CD4-positive, alpha-beta T cell (primary cell): ENCODE results near the gene SMOC2. TPM values are rescaled to one million over a fixed set of nuclear protein-coding genes. Genes with fewer than 3 reads are reported as not detected.

ENCODE experiments used
- ATAC-seq: fragments of 200-7000 bp; cut with Tn5 transposase; one replicate; pipeline ENCODE4 v1.10.0; 2022; ENCODE audit warnings: mild to moderate bottlenecking; ENCODE audit not compliant: poor library complexity
- CTCF ChIA-PET: fragments of 350-600 bp; sonication (Branson Sonifier 250); formaldehyde crosslinking; loops from one replicate; lab custom pipeline; 2021; ENCODE audit warnings: antibody characterized with exemption, inconsistent platforms; lab: Charles Lee
- POLR2A ChIA-PET: fragments of 350-600 bp; sonication (Branson Sonifier 250); formaldehyde crosslinking; loops from one replicate; lab custom pipeline; 2021; ENCODE audit warnings: antibody characterized with exemption, inconsistent platforms; lab: Charles Lee
- DNase-seq, 14 experiments: peaks; one replicate each; pipeline ENCODE4 v3.0.0-alpha.2; 2013 to 2020; ENCODE audit warnings: mixed read lengths in 2 of 14
- H3K27ac ChIP-seq, 2 donors: one replicate each; pipeline versions ENCODE4 v1.5.1 to v1.7.0; 2013; ENCODE audit warnings: low read length in 2 of 2, low read depth in 1 of 2, mild to moderate bottlenecking in 1 of 2
- H3K27me3 ChIP-seq, 2 experiments: 1 replicate in 1 of 2; 2 replicates in 1 of 2; pipeline versions ENCODE4 v1.6.1 to v1.7.0; 2013; ENCODE audit warnings: low read length in 2 of 2, control low read depth in 1 of 2, mild to moderate bottlenecking in 1 of 2, moderate library complexity in 1 of 2; ENCODE audit not compliant: insufficient read depth in 2 of 2, control insufficient read depth in 1 of 2
- H3K36me3 ChIP-seq: one replicate; pipeline ENCODE4 v1.6.1; 2013; ENCODE audit warnings: low read length, control low read depth; ENCODE audit not compliant: insufficient read depth
- H3K4me1 ChIP-seq: one replicate; pipeline ENCODE4 v1.6.1; 2013; ENCODE audit warnings: low read length, control low read depth; ENCODE audit not compliant: insufficient read depth
- H3K4me3 ChIP-seq: one replicate; pipeline ENCODE4 v1.5.1; 2013; ENCODE audit warnings: mild to moderate bottlenecking, low read length, moderate library complexity
- H3K9me3 ChIP-seq, 2 experiments: 1 replicate in 1 of 2; 2 replicates in 1 of 2; pipeline versions ENCODE4 v1.6.1 to v1.7.0; 2013; ENCODE audit warnings: low read length in 2 of 2, mild to moderate bottlenecking in 2 of 2, control low read depth in 1 of 2, moderate library complexity in 1 of 2; ENCODE audit not compliant: control insufficient read depth in 1 of 2, insufficient read depth in 1 of 2
- H3K27ac Mint-ChIP-seq: one replicate; pipeline ENCODE4 v1.8.0; 2020; ENCODE audit warnings: mixed read lengths
- H3K27me3 Mint-ChIP-seq: one replicate; pipeline ENCODE4 v1.8.0; 2021; ENCODE audit warnings: mixed read lengths
- H3K36me3 Mint-ChIP-seq: one replicate; pipeline ENCODE4 v1.8.0; 2021; ENCODE audit warnings: low read depth, mixed read lengths
- H3K4me1 Mint-ChIP-seq: one replicate; pipeline ENCODE4 v1.8.0; 2021; ENCODE audit warnings: low read depth, mixed read lengths
- H3K4me3 Mint-ChIP-seq: one replicate; pipeline ENCODE4 v1.8.0; 2020; ENCODE audit warnings: mild to moderate bottlenecking, mixed read lengths
- H3K9me3 Mint-ChIP-seq: one replicate; pipeline ENCODE4 v1.8.0; 2020; ENCODE audit warnings: mixed read lengths
- CTCF ChIP-seq: fragments of 200-600 bp; IDR thresholded peaks from one replicate; pipeline ENCODE4 v1.8.0; 2022; ENCODE audit warnings: antibody characterized with exemption, mild to moderate bottlenecking
- intact Hi-C, 2 experiments: fragments of 100-400 bp; cut with DNase I in 1 of 2; cut with micrococcal nuclease in 1 of 2; formaldehyde crosslinking; loops; one replicate each; pipeline versions ENCODE4 v1.15.1 to v1.9.0; 2023 to 2025; cut with DNase I, micrococcal nuclease
- total RNA-seq, 174 experiments: library from RNA in 2 of 174; stranded (reverse) in 2 of 174; gene quantifications; one replicate each; pipeline ENCODE4 v1.2.3 and lab custom pipeline; 2021 to 2026

The SMOC2 gene
- total RNA-seq, 2 experiments from 2014 or later = not detected

DNA sequence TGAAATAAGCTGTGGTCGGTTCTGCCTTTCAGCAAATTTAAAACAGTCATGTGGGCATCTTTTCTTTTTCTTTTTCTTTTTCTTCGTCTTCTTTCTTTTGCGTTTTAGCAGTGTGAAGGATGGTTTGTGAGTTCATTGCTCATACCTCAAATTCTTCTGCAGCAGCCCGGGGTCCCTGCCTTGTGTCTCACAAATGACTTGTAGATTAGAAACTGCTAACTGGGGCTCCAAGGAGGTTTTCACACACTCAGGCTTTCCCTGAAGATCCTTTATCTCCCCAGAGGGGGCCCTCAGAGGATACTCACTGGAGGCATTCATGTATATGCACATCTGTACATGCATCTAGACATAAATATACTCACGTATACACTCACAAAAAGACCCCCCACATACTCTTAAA lies 1.7 kb downstream of the SMOC2 start:
- no peak for TF ChIP-seq CTCF
- H3K4me3 ChIP-seq = no peak overlapping the region
- Mint-ChIP-seq H3K4me3 (no peak overlapping the region), H3K36me3 (no peaks in the 10 kb centered on the region), H3K4me1 (no peaks in the 10 kb centered on the region), H3K27ac (no peak overlapping the region), H3K27me3 (peaks cover 73% of the 10 kb centered on the region), H3K9me3 (no peaks in the 10 kb centered on the region)
- ChIA-PET CTCF (no interaction called here), POLR2A (no interaction called here)
- peaks cover 19 to 55% of the 10 kb centered on the region in 2 experiments for H3K27me3 ChIP-seq
- H3K4me1 ChIP-seq = no peaks in the 10 kb centered on the region
- DNase-seq (no peak), ATAC-seq (no peak)
- intact Hi-C loops = no loop called here
- peaks cover 0 to 9% of the 10 kb centered on the region in 2 experiments for H3K9me3 ChIP-seq
- H3K27ac ChIP-seq = no peak overlapping the region
- no peaks in the 10 kb centered on the region for H3K36me3 ChIP-seq

GRCh38 chr6:168447282-168447681 lies 6.3 kb downstream of the SMOC2 start:
- Mint-ChIP-seq H3K4me3 (no peak overlapping the region), H3K9me3 (no peaks in the 10 kb centered on the region), H3K27ac (no peak overlapping the region), H3K27me3 (peaks cover 77% of the 10 kb centered on the region), H3K4me1 (no peaks in the 10 kb centered on the region), H3K36me3 (no peaks in the 10 kb centered on the region)
- DNase-seq (no peak), ATAC-seq (no peak)
- intact Hi-C loops = no loop called here
- H3K27ac ChIP-seq = no peak overlapping the region
- peaks cover 9 to 18% of the 10 kb centered on the region in 2 experiments for H3K27me3 ChIP-seq
- CTCF ChIA-PET = no interaction called here
- no peaks in the 10 kb centered on the region for H3K4me1 ChIP-seq
- POLR2A ChIA-PET = no interaction called here
- TF ChIP-seq CTCF = no peak
- H3K36me3 ChIP-seq = no peaks in the 10 kb centered on the region
- H3K9me3 ChIP-seq = peaks cover 0 to under 1% of the 10 kb centered on the region in 2 experiments
- H3K4me3 ChIP-seq = no peak overlapping the region

- H3K36me3 Mint-ChIP-seq = no peaks in the 10 kb centered on the region
- no peaks in the 10 kb centered on the region for H3K4me1 Mint-ChIP-seq
- H3K4me1 ChIP-seq = no peaks in the 10 kb centered on the region
- no peaks in the 10 kb centered on the region for H3K9me3 ChIP-seq
- no peak for ATAC-seq
- DNase-seq = no peak
- ChIA-PET POLR2A (no interaction called here), CTCF (no interaction called here)
- peaks cover 7 to 15% of the 10 kb centered on the region in 2 experiments for H3K27me3 ChIP-seq
- H3K4me3 ChIP-seq = no peak overlapping the region
- no peak overlapping the region for H3K27ac Mint-ChIP-seq
- no peak overlapping the region for H3K4me3 Mint-ChIP-seq
- H3K27me3 Mint-ChIP-seq = peaks cover 73% of the 10 kb centered on the region
- H3K36me3 ChIP-seq = no peaks in the 10 kb centered on the region
- intact Hi-C loops = no loop called here
- H3K9me3 Mint-ChIP-seq = no peaks in the 10 kb centered on the region
- no peak for TF ChIP-seq CTCF
- no peak overlapping the region for H3K27ac ChIP-seq
Measured at GRCh38 chr6:168447700-168448099, 6.7 kb downstream of the SMOC2 start.
